BE2C (cell line): ENCODE data around the gene RTN4RL2.

Experiments
- DNase-seq: peaks from one replicate; pipeline ENCODE4 v3.0.0-alpha.2; 2020
- H3K27me3 ChIP-seq: fragments of 250-450 bp; sonication (Bioruptor Pico); 2 replicates; pipeline ENCODE4 v1.5.1; 2020; ENCODE audit warnings: mild to moderate bottlenecking
- H3K36me3 ChIP-seq: fragments of 250-450 bp; sonication (Bioruptor Pico); 2 replicates; pipeline ENCODE4 v1.5.1; 2020; ENCODE audit warnings: mild to moderate bottlenecking
- H3K4me1 ChIP-seq: fragments of 250-450 bp; sonication (Bioruptor Pico); 2 replicates; pipeline ENCODE4 v1.5.1; 2020
- H3K4me3 ChIP-seq: 2 replicates; pipeline ENCODE4 v1.5.1; 2011; ENCODE audit warnings: low read depth, low read length
- H3K9me3 ChIP-seq: fragments of 250-450 bp; sonication (Bioruptor Pico); 2 replicates; pipeline ENCODE4 v1.5.1; 2020
- TF ChIP-seq, protein P1 (sequence below): IDR thresholded peaks from 2 replicates; pipeline ENCODE4 v1.5.1; 2012; ENCODE audit warnings: mild to moderate bottlenecking, low read depth, low read length

The RTN4RL2 gene

DNA sequence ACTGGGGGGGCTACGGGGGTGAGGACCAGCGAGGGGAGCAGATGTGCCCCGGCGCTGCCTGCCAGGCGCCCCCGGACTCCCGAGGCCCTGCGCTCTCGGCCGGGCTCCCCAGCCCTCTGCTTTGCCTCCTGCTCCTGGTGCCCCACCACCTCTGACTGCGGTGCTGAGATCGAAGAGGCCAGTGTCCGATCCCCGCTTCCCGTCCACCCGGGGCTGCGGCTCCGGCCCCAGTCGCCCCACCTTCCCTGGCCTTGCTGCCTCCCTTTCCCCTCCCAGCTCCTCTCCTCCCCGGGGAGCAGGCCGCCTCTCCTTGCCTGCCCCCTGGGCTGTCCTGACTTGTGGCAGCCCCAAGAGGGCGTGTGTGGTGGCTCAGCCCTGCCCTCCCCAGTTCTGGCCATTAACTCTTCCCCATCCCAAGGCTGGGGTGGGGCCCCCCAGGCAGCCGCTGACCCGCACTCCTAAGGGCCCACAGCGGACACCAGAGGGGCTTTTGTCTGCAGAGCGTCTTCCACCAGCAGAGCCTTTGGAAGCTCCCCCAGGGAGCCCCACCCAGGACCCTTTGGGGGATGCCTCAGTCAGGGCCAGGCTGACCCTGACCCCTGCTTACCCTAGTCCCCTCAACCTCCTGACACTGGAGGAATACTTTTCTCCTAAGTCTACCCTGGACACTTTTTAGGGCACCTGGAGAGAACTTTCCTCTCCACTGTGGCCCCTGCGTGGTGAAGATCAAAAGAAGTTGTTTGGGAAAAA lies 16.6 kb downstream of the RTN4RL2 start:
- Histone ChIP-seq H3K36me3 (no peaks in the 10 kb centered on the region), H3K4me3 (peak overlapping the region; percentile 20; the same call in 1 of the 2 replicates), H3K27me3 (peaks cover 15% of the 10 kb centered on the region), H3K9me3 (no peaks in the 10 kb centered on the region), H3K4me1 (no peaks in the 10 kb centered on the region)
- TF ChIP-seq, protein P1, sequence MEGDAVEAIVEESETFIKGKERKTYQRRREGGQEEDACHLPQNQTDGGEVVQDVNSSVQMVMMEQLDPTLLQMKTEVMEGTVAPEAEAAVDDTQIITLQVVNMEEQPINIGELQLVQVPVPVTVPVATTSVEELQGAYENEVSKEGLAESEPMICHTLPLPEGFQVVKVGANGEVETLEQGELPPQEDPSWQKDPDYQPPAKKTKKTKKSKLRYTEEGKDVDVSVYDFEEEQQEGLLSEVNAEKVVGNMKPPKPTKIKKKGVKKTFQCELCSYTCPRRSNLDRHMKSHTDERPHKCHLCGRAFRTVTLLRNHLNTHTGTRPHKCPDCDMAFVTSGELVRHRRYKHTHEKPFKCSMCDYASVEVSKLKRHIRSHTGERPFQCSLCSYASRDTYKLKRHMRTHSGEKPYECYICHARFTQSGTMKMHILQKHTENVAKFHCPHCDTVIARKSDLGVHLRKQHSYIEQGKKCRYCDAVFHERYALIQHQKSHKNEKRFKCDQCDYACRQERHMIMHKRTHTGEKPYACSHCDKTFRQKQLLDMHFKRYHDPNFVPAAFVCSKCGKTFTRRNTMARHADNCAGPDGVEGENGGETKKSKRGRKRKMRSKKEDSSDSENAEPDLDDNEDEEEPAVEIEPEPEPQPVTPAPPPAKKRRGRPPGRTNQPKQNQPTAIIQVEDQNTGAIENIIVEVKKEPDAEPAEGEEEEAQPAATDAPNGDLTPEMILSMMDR: peak; percentile 27
- DNase-seq: peak; percentile 32

DNA sequence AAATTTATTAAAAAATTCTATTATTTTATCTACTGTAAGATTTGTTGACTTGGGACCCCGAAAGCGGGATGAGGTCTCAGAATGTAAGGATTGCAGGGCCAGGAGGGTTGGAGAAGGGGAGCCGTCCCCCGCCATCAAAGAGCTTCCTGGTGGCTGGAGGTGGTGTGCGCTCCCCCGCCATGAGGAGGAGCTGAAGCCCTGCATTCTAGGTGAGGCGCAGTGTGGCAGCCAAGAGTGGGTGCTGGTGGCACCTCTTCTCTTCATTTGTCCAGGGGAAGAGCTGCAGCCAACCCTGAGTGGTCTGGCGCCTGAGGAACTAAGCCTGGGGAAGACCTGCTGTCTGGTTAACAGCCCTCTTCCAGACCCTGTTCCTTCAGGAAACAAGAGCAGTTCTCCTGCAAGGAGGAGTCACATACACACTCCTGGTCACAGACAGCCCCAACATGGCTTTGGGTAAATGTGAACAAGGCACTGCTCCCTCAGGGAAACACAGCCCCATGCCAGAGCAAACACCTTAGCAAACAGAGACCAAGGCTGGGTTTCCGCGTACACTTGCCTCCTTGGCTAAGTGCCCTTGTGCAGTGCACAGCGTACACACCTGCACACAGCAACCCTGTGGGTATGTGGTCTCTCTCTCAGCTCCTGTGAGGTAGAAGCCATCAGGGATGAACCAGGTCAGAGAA lies 17.3 kb downstream of the RTN4RL2 start:
- no peaks in the 10 kb centered on the region for H3K9me3 ChIP-seq
- no peaks in the 10 kb centered on the region for H3K4me1 ChIP-seq
- H3K27me3 ChIP-seq: peaks cover 15% of the 10 kb centered on the region
- H3K36me3 ChIP-seq: no peaks in the 10 kb centered on the region
- no peak overlapping the region for H3K4me3 ChIP-seq
- no peak for DNase-seq
- TF ChIP-seq, protein P1: no peak

DNA sequence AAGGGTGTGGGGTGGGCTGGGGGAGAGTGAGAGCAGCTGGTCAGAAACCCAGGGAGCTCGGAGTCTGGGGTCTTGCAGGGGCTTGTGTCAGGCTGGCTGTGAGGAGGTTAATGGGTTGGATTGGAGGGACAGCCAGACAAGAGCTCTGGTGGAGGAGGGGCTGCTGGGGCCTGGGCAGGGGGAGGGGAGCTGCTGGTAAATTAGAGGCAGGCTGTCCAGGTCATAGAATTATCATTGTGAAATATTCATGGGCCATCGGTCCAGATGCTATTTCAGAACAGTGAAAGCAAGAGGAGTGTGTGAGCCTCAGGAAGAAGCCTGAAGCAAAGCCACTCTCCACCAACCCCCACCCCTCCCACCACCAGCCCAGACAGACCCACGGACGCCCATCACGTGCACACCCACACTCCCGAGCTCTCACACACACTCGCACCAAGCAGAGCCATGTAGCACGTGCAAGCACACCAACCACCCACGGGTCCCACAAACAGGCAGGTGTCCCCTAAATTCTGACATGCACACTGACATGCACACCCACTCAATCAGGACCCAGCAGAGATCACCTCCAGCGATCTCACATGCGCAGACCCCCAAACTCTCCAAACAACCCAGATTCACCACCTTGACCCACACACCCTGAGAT lies 18.8 kb downstream of the RTN4RL2 start:
- H3K27me3 ChIP-seq: peaks cover 15% of the 10 kb centered on the region
- H3K9me3 ChIP-seq: no peaks in the 10 kb centered on the region
- H3K36me3 ChIP-seq: no peaks in the 10 kb centered on the region
- no peak overlapping the region for H3K4me3 ChIP-seq
- no peaks in the 10 kb centered on the region; the same call in 1 of the 2 replicates for H3K4me1 ChIP-seq
- TF ChIP-seq, protein P1: no peak
- DNase-seq: no peak

DNA sequence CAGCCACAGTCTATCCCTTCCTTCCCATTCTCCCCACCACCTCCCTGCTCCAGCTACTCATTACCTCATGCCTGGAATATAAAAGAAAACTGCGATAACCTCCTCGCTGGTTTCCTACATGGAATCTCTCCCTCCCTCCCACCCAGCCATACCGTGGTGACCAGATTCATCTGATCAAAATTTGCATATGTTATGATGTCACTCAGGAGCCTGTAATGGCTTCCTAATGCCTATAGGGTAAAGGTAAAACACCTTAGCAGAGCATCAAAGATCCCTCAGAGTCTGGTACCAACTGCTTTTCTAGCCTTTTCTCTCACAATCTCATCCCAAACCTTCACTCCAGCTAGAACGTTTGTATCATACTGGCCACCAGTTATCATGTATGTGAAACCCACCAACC lies 19.6 kb downstream of the RTN4RL2 start:
- Histone ChIP-seq H3K9me3 (no peaks in the 10 kb centered on the region), H3K36me3 (no peaks in the 10 kb centered on the region), H3K4me3 (no peak overlapping the region), H3K4me1 (no peaks in the 10 kb centered on the region; the same call in 1 of the 2 replicates), H3K27me3 (peaks cover 15% of the 10 kb centered on the region)
- TF ChIP-seq, protein P1: no peak
- DNase-seq: no peak

DNA sequence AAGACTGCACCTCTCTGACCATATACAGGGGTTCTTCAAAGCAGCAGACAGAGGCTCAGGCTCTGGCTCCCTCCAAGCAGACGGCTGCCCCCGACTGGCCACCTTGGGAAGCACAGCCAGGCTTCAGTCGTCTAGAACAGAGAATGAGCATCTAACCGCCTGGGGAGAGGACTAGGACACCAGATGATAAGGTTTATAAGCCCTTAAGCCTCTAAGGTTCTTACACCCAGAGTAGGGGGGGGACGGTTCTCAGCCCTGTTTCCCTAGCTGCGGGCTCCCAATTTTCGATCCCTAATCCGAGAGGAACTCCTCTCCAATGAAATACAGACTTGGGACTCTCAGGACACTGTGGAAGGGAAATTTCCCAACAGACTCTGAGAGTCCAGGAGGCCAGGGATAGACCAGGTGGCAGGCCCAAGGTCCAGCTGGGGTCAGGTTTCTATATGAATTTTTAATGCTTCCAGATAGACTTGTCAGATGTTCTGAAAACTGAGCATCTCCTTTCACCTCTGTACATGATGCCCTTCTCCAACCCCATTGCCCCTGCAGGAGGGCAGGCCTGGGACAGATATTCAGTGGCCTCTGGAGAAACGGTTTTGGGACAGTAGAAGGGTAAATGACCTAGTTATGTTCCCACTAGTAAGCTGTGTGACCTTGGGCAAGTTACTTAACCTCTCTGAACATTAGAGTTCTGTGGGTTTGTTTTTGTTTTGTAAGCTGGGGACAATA lies 20.2 kb downstream of the RTN4RL2 start:
- H3K27me3 ChIP-seq: peaks cover 15% of the 10 kb centered on the region
- no peak overlapping the region for H3K4me3 ChIP-seq
- peak; percentile 64 for DNase-seq
- no peaks in the 10 kb centered on the region for H3K9me3 ChIP-seq
- H3K36me3 ChIP-seq: no peaks in the 10 kb centered on the region
- TF ChIP-seq, protein P1: peak; percentile 70
- no peaks in the 10 kb centered on the region; the same call in 1 of the 2 replicates for H3K4me1 ChIP-seq
